Sigmoid colon (tissue), 7 donors: ENCODE data around the gene CCDC63. TPM values are rescaled to one million over a fixed set of nuclear protein-coding genes. Genes with fewer than 3 reads are reported as not detected.
A peak's percentile ranks its signal among the peaks of the same experiment; 100 is the strongest.

Source experiments
- DNase-seq: peaks from one replicate; pipeline ENCODE4 v3.0.0-alpha.2; 2019
- H3K27ac ChIP-seq, 4 donors: fragments of 200-600 bp; sonication (generic); one replicate each; pipeline ENCODE4 v1.5.1; 2016 to 2019; ENCODE audit warnings: mild to moderate bottlenecking in 1 of 4
- H3K27me3 ChIP-seq, 3 donors: fragments of 200-600 bp; sonication (generic); one replicate each; pipeline ENCODE4 v1.5.1; 2019; ENCODE audit warnings: mild to moderate bottlenecking in 1 of 3
- H3K36me3 ChIP-seq, 4 donors: fragments of 200-600 bp; sonication (generic); one replicate each; pipeline ENCODE4 v1.5.1; 2016 to 2019
- H3K4me1 ChIP-seq, 4 donors: fragments of 200-600 bp; sonication (generic); one replicate each; pipeline ENCODE4 v1.5.1; 2017 to 2019
- H3K4me3 ChIP-seq, 4 donors: fragments of 200-600 bp; sonication (generic); one replicate each; pipeline ENCODE4 v1.5.1; 2017 to 2019; ENCODE audit warnings: mild to moderate bottlenecking in 2 of 4, moderate library complexity in 1 of 4
- H3K9me3 ChIP-seq, 4 donors: fragments of 200-600 bp in 3 of 4; sonication (generic) in 3 of 4; one replicate each; pipeline versions ENCODE4 v1.5.1 to v1.6.1; 2013 to 2019
- CTCF ChIP-seq, 4 experiments: fragments of 450-650 bp in 3 of 4; fragments of 200-600 bp in 1 of 4; IDR thresholded peaks; one replicate each; pipeline ENCODE4 v1.5.1; 2016 to 2019; ENCODE audit warnings: antibody characterized with exemption in 4 of 4, mild to moderate bottlenecking in 3 of 4, moderate library complexity in 2 of 4
- EP300 ChIP-seq, 4 donors: sonication (generic); formaldehyde crosslinking; IDR thresholded peaks; one replicate each; pipeline ENCODE4 v1.6.1; 2017; ENCODE audit warnings: antibody characterized with exemption in 4 of 4
- POLR2A ChIP-seq, 2 donors: fragments of 450-650 bp; IDR thresholded peaks; one replicate each; pipeline ENCODE4 v1.6.1; 2016; ENCODE audit warnings: antibody characterized with exemption in 2 of 2, mild to moderate bottlenecking in 2 of 2, moderate library complexity in 2 of 2
- POLR2AphosphoS5 ChIP-seq, 4 donors: sonication (generic); formaldehyde crosslinking; IDR thresholded peaks; one replicate each; pipeline ENCODE4 v1.6.1; 2017; ENCODE audit warnings: antibody characterized with exemption in 4 of 4
- WGBS, 2 donors: extraction: QIAGEN DNeasy Blood & Tissue Kit; methylation state at CpG; one replicate each; pipeline ENCODE4 v1.1.7; 2013; 5-methylcytosine and 5-hydroxymethylcytosine counted together
- intact Hi-C: fragments of 100-400 bp; cut with DNase I; formaldehyde crosslinking; loops from one replicate; pipeline ENCODE4 v1.15.1; 2023
- polyA plus RNA-seq, 3 donors: library from polyadenylated mRNA; stranded (reverse); fragments of 200-250 nt; gene quantifications; one replicate each; pipeline ENCODE4 v1.2.3, GENCODE V29; 2013
- total RNA-seq, 4 donors: library from RNA; depleted of rRNA; stranded (reverse); fragments of >200 nt; gene quantifications; one replicate each; pipeline ENCODE4 v1.1.0, GENCODE V29; 2016
- donor health status: healthy with polysubstance abuse.
- donor health status: Bipolar disorder and iron deficiency.
- donor health status: healthy.

CCDC63 gene
- total RNA-seq: not detected
- polyA plus RNA-seq: not detected

GRCh38 chr12:110846615-110847566, at the start of gene CCDC63:
TSS of gene CCDC63 (plus strand) at chr12:110846987. CDS start at chr12:110852955, 5,968 bp downstream.
- Histone ChIP-seq H3K36me3 (no peaks in the 10 kb centered on the region), H3K27ac (no peak within 1 kb of the TSS), H3K4me1 (peaks cover 0 to 16% (median 14%) of the 10 kb centered on the region in 4 donors), H3K9me3 (no peaks in the 10 kb centered on the region), H3K4me3 (peak within 1 kb of the TSS; percentile 3 to 41 (median 32)), H3K27me3 (no peaks in the 10 kb centered on the region)
- peak; percentile 78 for DNase-seq
- intact Hi-C loops: no loop called here
- TF ChIP-seq EP300 (IDR thresholded peaks at IDR 0.05): no peak
- peak in 2 of 4 experiments; percentile 31 to 51 for TF ChIP-seq CTCF (IDR thresholded peaks at IDR 0.05)
- WGBS, 2 donors: 16% methylated on average over 60 of the region's 60 CpGs

DNA sequence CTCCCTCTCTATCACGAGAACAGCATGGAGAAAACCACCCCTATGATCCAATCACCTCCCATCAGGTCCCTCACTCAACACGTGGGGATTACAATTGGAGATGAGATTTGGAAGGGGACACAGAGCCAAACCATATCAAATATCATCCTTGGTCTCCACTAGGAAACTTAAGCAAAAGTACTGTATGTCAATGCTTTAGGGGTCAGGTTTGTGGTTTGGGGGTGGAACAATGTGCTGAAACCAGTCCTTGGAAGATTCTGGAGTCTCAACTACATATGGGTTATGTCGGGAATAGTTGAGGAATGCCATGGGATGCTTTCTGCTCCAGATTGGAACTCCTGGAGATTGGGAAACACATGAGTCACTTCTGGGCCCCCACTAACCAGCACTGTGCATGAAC, 48.3 kb upstream of the CCDC63 start:
- H3K27ac ChIP-seq: no peak overlapping the region
- peaks cover 0 to 7% (median 3%) of the 10 kb centered on the region in 4 donors for H3K9me3 ChIP-seq
- H3K4me3 ChIP-seq: no peak overlapping the region
- no peak for TF ChIP-seq EP300 (IDR thresholded peaks at IDR 0.05)
- peak in 1 of 4 donors; percentile 8 for TF ChIP-seq POLR2AphosphoS5 (IDR thresholded peaks at IDR 0.05)
- no peaks in the 10 kb centered on the region for H3K27me3 ChIP-seq
- H3K4me1 ChIP-seq: no peaks in the 10 kb centered on the region
- no peaks in the 10 kb centered on the region for H3K36me3 ChIP-seq
- intact Hi-C loops: no loop called here
- WGBS, 2 donors: 61 to 65% methylated on average over 3 of the region's 3 CpGs
- DNase-seq: no peak

DNA sequence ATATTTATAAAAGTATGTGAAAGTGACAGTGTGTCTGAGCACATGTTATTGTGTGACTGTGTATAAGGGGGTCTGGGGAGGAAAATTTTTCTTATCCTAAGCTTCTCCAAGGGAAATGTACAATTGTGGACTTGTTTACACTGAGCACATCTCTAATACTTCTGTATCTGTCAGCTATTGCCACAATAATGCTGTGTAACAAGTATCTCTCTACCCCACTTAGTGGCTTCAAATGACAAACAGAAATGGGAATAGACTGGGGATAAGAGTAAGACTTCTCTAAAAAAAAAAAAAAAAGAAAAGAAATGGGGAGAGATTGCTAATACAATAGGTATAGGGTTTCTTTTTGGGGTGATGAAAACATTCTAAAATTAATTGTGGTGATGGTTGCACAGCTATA, 44.3 kb upstream of the CCDC63 start:
- no peak for TF ChIP-seq EP300 (IDR thresholded peaks at IDR 0.05)
- TF ChIP-seq POLR2A (IDR thresholded peaks at IDR 0.05): no peak
- TF ChIP-seq POLR2AphosphoS5 (IDR thresholded peaks at IDR 0.05): no peak
- no peak for TF ChIP-seq CTCF (IDR thresholded peaks at IDR 0.05)

GRCh38 chr12:110804406-110804805, 42.4 kb upstream of the CCDC63 start:
- DNase-seq: no peak
- intact Hi-C loops: no loop called here
- Histone ChIP-seq H3K27ac (no peak overlapping the region), H3K4me3 (no peak overlapping the region), H3K9me3 (peaks cover 0 to 11% (median 7%) of the 10 kb centered on the region in 4 donors), H3K4me1 (no peaks in the 10 kb centered on the region), H3K36me3 (no peaks in the 10 kb centered on the region), H3K27me3 (no peaks in the 10 kb centered on the region)
- TF ChIP-seq EP300 (IDR thresholded peaks at IDR 0.05): no peak
- TF ChIP-seq POLR2AphosphoS5 (IDR thresholded peaks at IDR 0.05): no peak
- TF ChIP-seq POLR2A (IDR thresholded peaks at IDR 0.05): no peak
- TF ChIP-seq CTCF (IDR thresholded peaks at IDR 0.05): no peak
- 48 to 62% methylated on average over 3 of the region's 3 CpGs for WGBS, 2 donors

More for the DNA sequence above, 44.3 kb upstream of the CCDC63 start:
- no peaks in the 10 kb centered on the region for H3K4me1 ChIP-seq
- H3K9me3 ChIP-seq: peaks cover 0 to 11% (median 7%) of the 10 kb centered on the region in 4 donors
- no peaks in the 10 kb centered on the region for H3K36me3 ChIP-seq
- H3K4me3 ChIP-seq: no peak overlapping the region
- no peak for DNase-seq
- intact Hi-C loops: no loop called here
- no peak overlapping the region for H3K27ac ChIP-seq
- no peaks in the 10 kb centered on the region for H3K27me3 ChIP-seq

DNA sequence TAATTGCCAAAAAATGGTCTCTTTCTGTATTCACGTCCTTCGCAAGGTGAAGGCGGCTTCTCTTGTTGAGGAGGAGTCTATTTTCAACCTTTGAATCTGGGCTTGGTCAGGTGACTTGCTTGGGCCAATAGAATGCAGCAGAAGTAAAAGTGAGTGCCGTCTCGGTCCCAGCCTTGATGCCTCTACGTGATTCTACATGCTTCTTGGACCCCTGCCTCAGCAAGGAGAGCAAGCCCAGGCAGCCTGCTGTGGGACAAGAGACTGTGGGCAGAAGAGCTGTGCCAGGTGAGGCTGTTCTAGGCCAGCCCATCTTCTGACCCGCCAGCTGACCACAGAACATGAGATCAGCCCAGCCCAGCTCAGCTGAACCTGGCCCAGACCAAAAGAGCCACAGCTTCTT, 39.1 kb upstream of the CCDC63 start:
- intact Hi-C loops: no loop called here

More for the DNA sequence above, 39.1 kb upstream of the CCDC63 start:
- Histone ChIP-seq H3K4me3 (no peak overlapping the region), H3K9me3 (peaks cover 0 to 6% (median 4%) of the 10 kb centered on the region in 4 donors), H3K36me3 (no peaks in the 10 kb centered on the region), H3K27me3 (peaks cover 0 to 3% (median 0%) of the 10 kb centered on the region in 3 donors), H3K4me1 (no peaks in the 10 kb centered on the region), H3K27ac (no peak overlapping the region)
- 91 to 94% methylated on average over 7 of the region's 7 CpGs for WGBS, 2 donors
- no peak for DNase-seq
- no peak for TF ChIP-seq EP300 (IDR thresholded peaks at IDR 0.05)
- no peak for TF ChIP-seq POLR2AphosphoS5 (IDR thresholded peaks at IDR 0.05)
- no peak for TF ChIP-seq CTCF (IDR thresholded peaks at IDR 0.05)
- TF ChIP-seq POLR2A (IDR thresholded peaks at IDR 0.05): no peak
